Measurements from ENCODE around the gene LGI1.
A peak's percentile ranks its signal among the peaks of the same experiment; 100 is the strongest.

LGI1 gene

DNA sequence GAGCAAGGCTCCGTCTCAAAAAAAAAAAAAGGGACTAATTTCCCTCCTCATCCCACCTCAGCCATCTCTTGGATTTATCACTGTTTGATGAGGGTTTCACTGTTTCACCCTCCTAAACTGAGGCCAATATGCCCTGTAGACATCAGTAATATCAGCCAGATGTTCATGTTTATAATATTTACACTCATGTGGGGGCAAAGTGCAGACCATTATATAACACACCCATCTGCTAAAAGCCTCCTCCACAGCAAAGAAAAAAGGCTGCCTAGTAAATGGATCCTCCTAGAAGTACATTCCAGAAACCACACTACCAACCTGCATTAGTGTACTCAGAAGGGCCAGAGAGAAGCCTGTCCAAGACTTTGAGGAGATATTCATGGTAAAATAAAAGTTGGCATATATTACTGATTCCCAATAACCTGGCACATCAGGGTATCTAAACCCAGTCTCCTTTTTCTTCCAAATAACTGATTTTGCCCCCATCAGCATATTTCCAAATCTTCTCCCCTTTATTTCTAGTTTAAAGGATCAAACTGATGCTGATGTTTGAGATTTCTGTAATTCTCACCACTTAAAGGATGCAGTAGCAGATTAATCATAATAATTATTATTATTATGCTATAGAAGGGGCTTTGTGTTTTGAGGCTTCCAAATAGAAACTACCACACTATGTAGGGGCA is 55.1 kb downstream of the LGI1 start:
- DNase-seq, result no peak
- Histone ChIP-seq H3K27ac (no peak overlapping the region), H3K4me3 (ENCODE audit: low read depth, low read length) (no peak overlapping the region), H3K27me3 (replicated peaks) (no peaks in the 10 kb centered on the region), H3K36me3 (replicated peaks) (no peaks in the 10 kb centered on the region)
- in situ Hi-C loops (cut with HindIII; ENCODE audit: low pct_ligation_motif_present, low sequenced_read_pairs), result no loop called here
- TF ChIP-seq, protein P1, sequence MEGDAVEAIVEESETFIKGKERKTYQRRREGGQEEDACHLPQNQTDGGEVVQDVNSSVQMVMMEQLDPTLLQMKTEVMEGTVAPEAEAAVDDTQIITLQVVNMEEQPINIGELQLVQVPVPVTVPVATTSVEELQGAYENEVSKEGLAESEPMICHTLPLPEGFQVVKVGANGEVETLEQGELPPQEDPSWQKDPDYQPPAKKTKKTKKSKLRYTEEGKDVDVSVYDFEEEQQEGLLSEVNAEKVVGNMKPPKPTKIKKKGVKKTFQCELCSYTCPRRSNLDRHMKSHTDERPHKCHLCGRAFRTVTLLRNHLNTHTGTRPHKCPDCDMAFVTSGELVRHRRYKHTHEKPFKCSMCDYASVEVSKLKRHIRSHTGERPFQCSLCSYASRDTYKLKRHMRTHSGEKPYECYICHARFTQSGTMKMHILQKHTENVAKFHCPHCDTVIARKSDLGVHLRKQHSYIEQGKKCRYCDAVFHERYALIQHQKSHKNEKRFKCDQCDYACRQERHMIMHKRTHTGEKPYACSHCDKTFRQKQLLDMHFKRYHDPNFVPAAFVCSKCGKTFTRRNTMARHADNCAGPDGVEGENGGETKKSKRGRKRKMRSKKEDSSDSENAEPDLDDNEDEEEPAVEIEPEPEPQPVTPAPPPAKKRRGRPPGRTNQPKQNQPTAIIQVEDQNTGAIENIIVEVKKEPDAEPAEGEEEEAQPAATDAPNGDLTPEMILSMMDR (IDR thresholded peaks at IDR 0.05; ENCODE audit: low read depth, low read length, missing control alignments), result no peak

DNA sequence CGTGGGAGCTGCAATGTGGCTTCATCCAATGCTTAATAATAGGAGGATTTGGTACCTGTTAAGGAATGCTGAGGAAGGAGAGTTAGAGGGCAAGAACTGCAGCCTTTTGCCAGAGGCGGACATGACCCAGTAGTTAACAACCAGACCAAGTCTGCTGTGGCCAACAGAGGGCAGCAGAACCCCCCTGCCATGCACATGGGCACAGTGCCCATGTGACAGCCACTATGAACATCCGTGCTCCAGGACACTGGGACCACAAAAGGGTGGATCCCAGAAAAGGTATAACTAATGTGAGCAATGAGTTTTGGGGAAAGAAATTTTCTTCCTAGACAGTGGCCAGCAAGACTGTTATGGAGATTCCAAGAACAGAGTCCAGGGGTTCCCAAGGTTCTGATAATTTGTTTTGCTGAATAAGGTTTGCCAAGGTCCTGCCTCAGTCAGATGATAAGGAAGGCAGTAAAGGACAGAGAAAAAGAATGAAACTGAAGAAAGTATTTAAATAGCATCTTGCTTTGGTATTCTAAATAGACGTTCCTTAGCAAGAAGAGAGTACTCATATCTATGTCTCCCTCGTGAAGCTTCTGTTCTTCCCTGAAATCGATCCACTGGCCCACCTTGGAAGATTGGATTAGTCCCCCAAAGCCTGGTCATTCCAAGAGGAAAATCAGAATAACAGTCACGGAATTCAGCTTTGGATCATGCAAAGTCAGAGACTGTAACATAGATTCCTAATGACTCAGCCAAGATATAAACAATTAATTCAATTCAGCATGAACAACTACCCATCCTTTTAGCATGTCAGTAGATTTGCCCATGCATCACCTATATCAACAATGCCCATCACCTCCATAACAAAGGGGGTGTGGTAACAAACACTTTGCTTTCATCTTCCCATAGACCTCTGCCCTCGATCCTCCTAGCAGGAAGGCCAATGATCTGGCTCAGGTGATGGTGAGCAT is 56.0 kb downstream of the LGI1 start:
- Histone ChIP-seq H3K4me3 (ENCODE audit: low read depth, low read length) (no peak overlapping the region), H3K27me3 (replicated peaks) (no peaks in the 10 kb centered on the region), H3K36me3 (replicated peaks) (no peaks in the 10 kb centered on the region), H3K27ac (no peak overlapping the region)
- TF ChIP-seq, protein P1 (IDR thresholded peaks at IDR 0.05; ENCODE audit: low read depth, low read length, missing control alignments), result peak; percentile 76
- DNase-seq, result peak; percentile 20
- in situ Hi-C loops (cut with HindIII; ENCODE audit: low pct_ligation_motif_present, low sequenced_read_pairs), result no loop called here

DNA sequence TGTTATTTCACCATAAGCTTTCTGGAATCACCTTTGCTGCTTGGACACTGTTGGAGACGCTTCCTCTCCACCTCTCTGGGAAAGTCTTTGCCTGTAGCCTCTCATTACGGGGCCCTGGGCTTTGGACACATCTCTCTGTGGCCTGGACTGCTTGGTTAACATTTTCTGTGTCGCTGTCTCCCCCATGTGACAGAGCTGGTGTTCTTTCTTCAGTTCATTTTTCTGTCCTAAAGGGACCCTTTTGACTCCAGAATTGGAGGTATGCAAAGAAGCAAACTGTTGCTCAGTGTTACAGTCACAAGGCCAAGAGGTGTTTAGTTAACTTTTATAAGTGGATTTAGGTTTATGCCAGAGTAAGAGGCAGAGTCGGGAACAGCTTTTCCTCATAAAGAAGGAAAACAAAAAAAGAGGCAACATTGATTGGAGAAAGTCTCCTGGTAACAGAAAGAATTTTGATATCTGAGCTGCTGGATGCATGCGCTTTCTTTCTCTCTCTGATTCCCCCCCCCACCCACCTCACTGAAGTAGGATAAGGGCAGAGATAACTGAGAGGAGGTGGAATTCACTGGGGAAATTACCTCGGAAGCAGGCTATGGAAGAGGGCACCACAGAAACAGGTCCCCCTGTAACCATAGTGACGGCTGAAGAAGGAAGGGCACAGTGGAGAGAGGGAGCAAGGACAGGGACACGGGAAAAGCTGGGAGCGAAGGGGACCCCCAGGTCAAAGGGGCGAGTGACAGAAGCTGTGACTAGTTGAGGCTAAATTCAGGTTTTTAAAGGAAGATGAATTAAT is 57.8 kb downstream of the LGI1 start:
- TF ChIP-seq, protein P1 (IDR thresholded peaks at IDR 0.05; ENCODE audit: low read depth, low read length, missing control alignments), result peak; percentile 9
- Histone ChIP-seq H3K36me3 (replicated peaks) (no peaks in the 10 kb centered on the region), H3K27ac (no peak overlapping the region), H3K4me3 (ENCODE audit: low read depth, low read length) (no peak overlapping the region), H3K27me3 (replicated peaks) (no peaks in the 10 kb centered on the region)
- in situ Hi-C loops (cut with HindIII; ENCODE audit: low pct_ligation_motif_present, low sequenced_read_pairs), result no loop called here
- peak; percentile 25 for DNase-seq

DNA sequence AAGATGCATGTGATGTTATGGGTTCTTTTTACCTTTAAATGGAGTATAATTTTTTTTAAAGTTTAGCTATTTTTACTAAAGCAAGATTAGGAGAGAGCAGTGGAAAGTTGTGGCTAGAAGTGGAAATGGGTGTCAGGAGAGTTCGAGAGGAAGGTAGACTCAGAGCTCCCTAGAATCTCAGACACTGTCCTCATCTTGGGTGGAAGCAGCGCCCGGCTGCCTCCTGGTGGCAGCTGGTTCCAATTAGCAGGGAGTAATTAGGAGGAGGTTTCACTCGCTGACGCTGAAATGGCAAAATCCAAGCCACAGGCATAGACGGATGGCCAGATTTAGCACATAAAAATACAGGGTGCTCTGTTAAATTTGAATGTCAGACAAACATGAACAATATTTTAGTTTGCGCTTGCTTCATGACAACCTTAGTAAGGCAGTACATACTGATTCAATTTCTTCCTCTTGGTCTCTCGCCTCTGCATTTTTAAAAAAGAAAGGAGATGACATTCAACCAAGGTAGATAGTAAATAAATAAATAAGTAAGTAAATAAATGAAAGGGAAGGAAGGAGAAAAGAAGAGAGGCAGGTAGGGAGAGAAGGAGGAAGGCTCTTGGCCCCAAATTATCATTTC is 58.5 kb downstream of the LGI1 start:
- H3K36me3 ChIP-seq (replicated peaks), result no peaks in the 10 kb centered on the region
- peak; percentile 50 for DNase-seq
- no peak overlapping the region for H3K4me3 ChIP-seq (ENCODE audit: low read depth, low read length)
- no peak overlapping the region for H3K27ac ChIP-seq
- in situ Hi-C loops (cut with HindIII; ENCODE audit: low pct_ligation_motif_present, low sequenced_read_pairs), result no loop called here
- TF ChIP-seq, protein P1 (IDR thresholded peaks at IDR 0.05; ENCODE audit: low read depth, low read length, missing control alignments), result peak; percentile 88
- H3K27me3 ChIP-seq (replicated peaks), result no peaks in the 10 kb centered on the region

DNA sequence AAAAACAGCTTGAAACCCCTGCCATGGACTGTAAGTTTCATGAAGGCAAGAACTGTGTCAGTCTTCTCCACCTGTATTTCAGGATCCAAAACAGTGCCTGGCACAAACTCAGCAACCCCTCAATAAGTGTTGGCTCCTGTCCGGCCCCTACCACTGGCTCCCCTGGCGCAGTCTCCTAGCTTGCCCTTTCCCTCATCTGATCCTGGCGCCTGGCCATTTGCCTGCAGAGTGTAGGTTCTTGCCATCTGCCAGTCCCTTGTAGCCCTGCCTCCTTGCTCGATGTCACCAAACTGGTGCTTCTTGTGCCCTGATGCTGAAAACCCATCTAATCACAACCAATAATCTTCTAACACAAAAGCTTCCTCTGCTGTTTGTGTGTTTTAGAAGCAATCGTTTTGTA is 60.4 kb downstream of the LGI1 start:
- no peaks in the 10 kb centered on the region for H3K27me3 ChIP-seq (replicated peaks)
- no peak overlapping the region for H3K4me3 ChIP-seq (ENCODE audit: low read depth, low read length)
- in situ Hi-C loops (cut with HindIII; ENCODE audit: low pct_ligation_motif_present, low sequenced_read_pairs), result no loop called here

More for the DNA sequence above, 60.4 kb downstream of the LGI1 start:
- no peak overlapping the region for H3K27ac ChIP-seq
- H3K36me3 ChIP-seq (replicated peaks), result no peaks in the 10 kb centered on the region
- no peak for DNase-seq
- TF ChIP-seq, protein P1 (IDR thresholded peaks at IDR 0.05; ENCODE audit: low read depth, low read length, missing control alignments), result no peak
